OCI-LY1 (cell line): ENCODE data around the gene RADIL.

Source experiments
- CTCF ChIP-seq: fragments of 200-600 bp; sonication (generic), shearing (Covaris generic); IDR thresholded peaks from 2 replicates; pipeline ENCODE4 v1.5.1; 2017; ENCODE audit warnings: mild to moderate bottlenecking, antibody characterized with exemption, low read length, moderate library complexity, mixed read lengths
- EZH2 ChIP-seq: fragments of 200-600 bp; sonication (generic), shearing (Covaris generic); IDR thresholded peaks from 2 replicates; pipeline ENCODE4 v1.8.0; 2017; ENCODE audit warnings: borderline replicate concordance, mixed run types, mild to moderate bottlenecking, antibody characterized with exemption, low read length, moderate library complexity, mixed read lengths

DNA sequence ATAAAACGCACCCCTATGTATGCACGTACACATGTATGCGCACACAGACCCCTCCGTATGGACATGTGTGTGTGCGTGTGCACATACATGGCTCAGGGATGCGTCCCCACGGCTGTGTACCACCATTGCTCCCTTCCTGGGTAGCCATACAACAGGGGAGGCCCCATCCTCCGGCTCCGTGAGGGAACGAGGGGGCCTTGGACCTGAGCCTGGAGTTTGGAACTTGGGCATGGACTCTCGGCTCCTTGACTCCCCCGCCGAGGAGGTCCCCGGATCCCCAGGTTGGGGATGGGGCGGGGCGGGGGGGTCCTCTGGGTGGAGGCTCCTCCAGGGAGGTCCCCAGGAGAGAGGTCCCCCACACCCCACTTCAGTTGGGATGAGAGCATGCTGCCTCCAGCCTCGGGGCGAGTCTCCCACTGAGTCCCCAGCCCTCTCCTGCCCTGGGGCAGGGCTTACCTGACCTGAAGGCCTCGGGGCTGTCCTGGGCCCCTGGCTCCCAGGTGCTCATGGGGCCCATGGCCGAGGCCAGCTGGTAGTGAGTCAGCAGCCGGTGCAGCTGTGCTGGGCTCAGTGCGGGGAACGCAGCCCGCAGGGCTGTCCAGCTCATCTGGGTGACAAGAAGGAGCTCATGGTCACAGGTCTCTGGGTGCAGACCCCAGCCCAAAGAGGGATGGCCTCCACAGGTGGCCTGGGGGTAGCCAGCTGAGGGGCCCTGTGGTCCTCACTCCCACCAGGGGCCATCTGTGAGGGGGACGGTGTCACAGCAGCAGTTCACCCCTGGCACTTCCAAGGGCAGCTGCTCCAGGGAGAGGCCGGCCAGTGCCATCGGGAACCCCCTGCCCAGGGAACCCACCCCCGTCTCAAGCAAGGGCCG, 78.2 kb downstream of the RADIL start:
- TF ChIP-seq CTCF (no peak), EZH2 (no peak)
